IPS-NIHi7 (cell line): ENCODE measurements around the gene LCNL1.

Experiments
- DNase-seq: peaks from one replicate; pipeline ENCODE4 v3.0.0; 2012; ENCODE audit warnings: mixed read lengths; ENCODE audit errors: extremely low spot score

Gene LCNL1

DNA sequence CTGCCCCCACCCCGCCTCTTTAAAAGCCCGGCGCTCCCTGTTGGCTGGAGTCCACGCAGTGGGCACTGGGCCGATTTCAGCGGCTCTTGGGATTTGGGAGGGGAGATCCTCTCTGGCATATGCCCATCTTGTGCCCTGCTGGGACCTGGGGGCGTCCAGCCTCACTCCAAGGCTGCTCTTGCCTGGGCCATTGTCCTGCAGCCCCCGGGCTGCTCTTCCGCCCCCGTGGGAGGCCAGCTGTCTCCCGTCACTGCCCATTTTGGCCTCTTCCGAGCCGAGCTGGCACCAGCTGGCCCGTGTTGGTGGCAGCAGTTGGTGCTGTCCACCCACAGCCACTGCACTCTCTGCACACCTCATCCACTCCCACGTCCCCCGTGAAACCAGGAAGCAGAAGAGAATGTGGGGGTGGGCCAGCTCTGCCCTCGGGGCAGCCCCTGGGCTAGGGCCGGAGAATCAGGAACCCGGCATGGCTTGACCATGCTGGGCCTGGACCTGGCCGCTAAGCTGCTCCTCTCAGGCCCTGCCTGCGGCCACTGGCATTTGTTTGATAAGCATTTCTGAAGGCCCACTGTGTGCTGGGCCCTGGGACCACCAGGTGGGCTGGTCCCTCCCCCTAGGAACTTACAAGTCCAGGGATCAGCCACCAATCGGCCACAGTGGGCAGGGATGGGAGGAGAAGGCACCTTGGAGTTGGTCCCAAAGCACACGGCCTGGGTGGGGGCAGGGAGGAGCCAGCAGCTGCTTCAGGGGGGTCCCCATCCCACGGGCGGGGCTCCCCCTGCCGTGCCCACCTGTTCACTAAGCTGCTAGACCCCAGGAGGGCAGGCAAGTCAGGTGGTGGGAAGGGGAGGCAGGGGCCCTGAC, 35.5 kb upstream of the LCNL1 start:
- no peak for DNase-seq

- DNase-seq, result peak; percentile 76
Measured at GRCh38 chr9:136947955-136948510, 34.8 kb upstream of the LCNL1 start.

- DNase-seq, result no peak
Measured at GRCh38 chr9:136949239-136949816, 33.5 kb upstream of the LCNL1 start.

GRCh38 chr9:136949817-136950655, 32.8 kb upstream of the LCNL1 start:
- DNase-seq, result peak; percentile 100

- DNase-seq, result no peak
Measured at GRCh38 chr9:136950656-136951276, 32.0 kb upstream of the LCNL1 start.

- DNase-seq, result no peak
Measured at GRCh38 chr9:136951541-136952320, 31.1 kb upstream of the LCNL1 start, which contains the start of gene LCN12. Gene LCN12, plus strand, starts transcription at chr9:136952273. Its CDS starts 55 bp downstream, at chr9:136952328.

DNA sequence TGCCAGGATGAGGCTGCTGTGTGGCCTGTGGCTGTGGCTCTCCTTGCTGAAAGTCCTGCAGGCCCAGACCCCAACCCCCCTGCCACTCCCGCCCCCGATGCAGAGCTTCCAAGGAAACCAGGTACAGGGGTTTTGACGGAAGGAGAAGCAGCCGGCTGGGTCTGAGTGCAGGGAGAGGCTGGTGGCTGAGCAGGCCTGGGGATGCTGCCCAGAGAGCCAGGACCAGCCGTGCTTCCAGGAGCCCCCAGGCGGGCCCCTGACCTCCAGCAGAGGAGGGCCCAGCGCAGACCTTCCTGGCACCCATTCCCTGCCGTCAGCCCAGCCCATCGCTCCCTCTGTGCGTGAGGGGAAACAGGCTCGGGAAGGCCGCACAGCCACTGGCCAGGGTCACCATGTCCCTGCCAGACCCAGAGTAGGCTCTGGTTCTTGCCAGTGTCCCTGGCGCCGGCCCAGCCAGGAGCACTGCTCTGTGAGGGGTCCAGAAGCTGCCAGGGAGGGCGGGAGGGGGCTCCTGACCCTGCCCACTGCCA, 30.4 kb upstream of the LCNL1 start:
- DNase-seq, result no peak

- DNase-seq, result no peak
Measured at GRCh38 chr9:136952876-136953770, 29.7 kb upstream of the LCNL1 start.

GRCh38 chr9:136953771-136954269, 29.0 kb upstream of the LCNL1 start:
- no peak for DNase-seq

DNA sequence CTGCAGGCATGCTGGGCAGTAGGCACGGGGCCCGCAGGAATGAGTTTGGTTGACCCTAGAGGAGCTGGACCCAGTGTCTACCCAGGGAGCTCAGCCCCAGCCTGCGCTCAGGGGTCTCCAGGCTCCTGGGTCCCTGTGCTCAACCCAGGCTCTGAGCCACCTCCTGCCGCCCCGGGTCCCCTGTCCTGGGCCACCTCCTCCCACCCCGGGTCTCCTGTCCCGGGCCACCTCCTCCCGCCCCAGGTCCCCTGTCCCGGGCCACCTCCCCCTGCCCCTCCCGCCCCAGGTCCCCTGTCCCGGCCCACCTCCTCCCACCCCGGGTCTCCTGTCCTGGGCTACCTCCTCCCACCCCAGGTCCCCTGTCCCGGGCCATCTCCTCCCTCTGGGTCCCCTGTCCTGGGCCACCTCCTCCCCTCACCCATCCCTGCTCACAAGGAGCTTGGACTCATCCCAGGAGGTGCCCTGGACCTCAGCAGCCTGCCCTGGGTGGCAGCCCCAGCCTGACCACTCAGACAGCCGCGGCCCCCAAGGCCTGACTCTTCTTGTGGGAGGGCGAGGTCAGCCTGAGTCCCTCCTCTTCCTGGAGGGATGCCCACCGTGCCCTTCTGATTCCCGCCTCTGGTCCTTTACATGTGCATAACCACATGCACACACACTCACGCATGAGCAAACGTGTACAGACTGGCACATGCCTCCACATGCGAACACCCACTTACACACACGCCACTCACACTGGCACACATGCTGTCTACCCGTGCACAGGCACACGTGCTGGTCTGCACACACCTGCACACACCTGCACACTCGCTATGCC, 28.3 kb upstream of the LCNL1 start:
- DNase-seq, result no peak

DNA sequence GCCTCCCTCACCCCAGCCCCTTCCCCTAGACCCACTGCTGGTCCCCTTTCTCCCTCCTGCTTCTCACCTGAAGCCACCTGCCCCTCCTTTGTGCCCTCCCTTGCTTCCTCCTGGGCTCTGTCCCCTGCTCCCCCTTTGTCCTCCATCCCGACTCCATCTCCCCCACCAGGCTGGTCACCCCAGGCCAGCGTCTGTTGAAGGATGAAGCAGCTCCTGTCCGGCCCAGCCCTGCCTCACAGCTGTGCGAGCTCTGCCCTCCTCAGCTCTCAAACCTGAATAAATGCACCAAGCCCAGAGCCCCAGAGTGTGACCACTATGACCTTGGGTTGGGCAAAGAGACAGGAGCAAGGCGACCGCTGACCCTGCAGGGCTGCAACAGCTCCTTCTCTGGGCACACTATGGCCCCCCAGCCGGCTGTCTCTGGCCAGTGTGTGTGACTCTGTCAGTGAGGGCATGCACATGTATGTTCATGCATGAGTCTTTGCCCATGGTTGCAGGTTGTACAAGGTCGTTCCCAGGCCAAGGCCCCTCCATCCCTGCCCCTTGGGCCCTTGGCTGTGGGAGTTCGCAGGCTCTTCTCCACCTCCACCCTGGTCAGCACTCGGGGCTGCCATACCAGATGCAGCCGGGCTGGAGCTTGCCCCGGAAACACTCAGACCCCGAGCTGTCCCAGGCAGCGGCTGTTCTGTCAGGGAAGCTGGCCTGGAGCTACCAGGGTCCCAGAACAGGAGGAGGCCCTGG, 27.4 kb upstream of the LCNL1 start:
- DNase-seq, result no peak

DNA sequence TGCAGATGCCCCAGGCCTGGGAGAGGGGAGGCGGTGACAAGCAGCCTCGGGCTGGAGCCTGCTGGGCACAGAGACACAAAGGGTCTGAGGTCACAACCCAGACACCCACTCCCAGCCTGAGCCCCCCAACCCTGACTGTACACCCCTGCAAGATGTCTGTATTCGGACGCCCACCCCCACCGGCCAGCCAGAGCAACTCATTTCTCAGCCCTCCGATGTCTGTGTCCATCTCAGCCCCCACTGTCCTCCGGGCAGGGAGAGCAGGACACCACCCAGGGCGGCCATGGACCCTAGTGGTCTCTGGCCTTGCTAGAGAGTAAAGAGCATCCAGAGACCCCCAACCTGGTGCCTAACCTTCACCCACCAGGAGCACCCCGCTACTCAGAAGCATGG, 26.9 kb upstream of the LCNL1 start:
- no peak for DNase-seq

- DNase-seq, result no peak
Measured at GRCh38 chr9:136956604-136957003, 26.2 kb upstream of the LCNL1 start.

- DNase-seq, result no peak
Measured at GRCh38 chr9:136957461-136957860, 25.3 kb upstream of the LCNL1 start.

DNA sequence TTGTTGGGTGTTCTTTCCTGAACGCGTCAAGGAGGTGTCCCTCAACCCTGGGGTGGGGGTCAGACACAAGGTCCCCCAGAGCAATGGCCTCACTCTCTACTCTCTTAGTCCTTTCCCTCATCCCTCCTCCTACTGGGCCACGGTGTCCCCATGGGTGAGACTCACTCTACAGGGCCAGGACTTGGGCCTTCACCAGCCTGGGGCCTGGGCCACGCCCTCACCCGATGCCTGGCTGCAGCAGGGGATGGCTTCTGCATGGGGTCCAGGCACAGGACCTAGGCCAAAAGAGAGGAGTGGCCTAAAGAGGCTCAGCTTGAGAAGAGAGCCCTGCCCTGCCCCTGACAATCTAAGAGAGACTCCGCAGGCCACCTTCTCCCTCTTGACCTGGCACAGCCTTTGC, 24.9 kb upstream of the LCNL1 start:
- no peak for DNase-seq

- no peak for DNase-seq
Measured at GRCh38 chr9:136958473-136958872, 24.3 kb upstream of the LCNL1 start.
